MCF 10A (cell line): ENCODE results near the gene COX19. TPM values are rescaled to one million over a fixed set of nuclear protein-coding genes. Genes with fewer than 3 reads are reported as not detected.

ENCODE experiments used
- BruUV-seq: library from RNA; stranded (reverse); fragments of 400-500 nt; replicated peaks from 2 replicates; lab custom pipeline; 2021; lab: Mats Ljungman, UMichigan
- CTCF ChIA-PET: fragments of 300-600 bp; sonication (Branson Sonifier 250); formaldehyde crosslinking; extraction: SDS; loops from one replicate; lab custom pipeline; 2021; ENCODE audit warnings: antibody characterized with exemption, inconsistent platforms; lab: Yijun Ruan, JAX
- POLR2A ChIA-PET: fragments of 300-600, 350-650 bp; sonication (Branson Sonifier 250); formaldehyde crosslinking; extraction: SDS; loops from one replicate; lab custom pipeline; 2020; ENCODE audit warnings: antibody characterized with exemption, inconsistent platforms; lab: Yijun Ruan, JAX
- DNase-seq: peaks from one replicate; pipeline ENCODE4 v3.0.0-alpha.2; 2018; ENCODE audit not compliant: unreplicated experiment
- H3K27ac Mint-ChIP-seq: one replicate; pipeline ENCODE4 v1.8.0; 2022; ENCODE audit warnings: mild to moderate bottlenecking, low read depth, mixed read lengths; ENCODE audit not compliant: unreplicated experiment
- H3K27me3 Mint-ChIP-seq: one replicate; pipeline ENCODE4 v1.8.0; 2022; ENCODE audit warnings: mixed read lengths; ENCODE audit not compliant: insufficient read depth, unreplicated experiment
- H3K36me3 Mint-ChIP-seq: one replicate; pipeline ENCODE4 v1.8.0; 2022; ENCODE audit warnings: mild to moderate bottlenecking, moderate library complexity, mixed read lengths; ENCODE audit not compliant: insufficient read depth, unreplicated experiment
- H3K4me1 Mint-ChIP-seq: one replicate; pipeline ENCODE4 v1.8.0; 2022; ENCODE audit warnings: mixed read lengths; ENCODE audit not compliant: insufficient read depth, unreplicated experiment
- H3K4me3 Mint-ChIP-seq: one replicate; pipeline ENCODE4 v1.8.0; 2022; ENCODE audit warnings: mild to moderate bottlenecking, moderate library complexity, mixed read lengths; ENCODE audit not compliant: unreplicated experiment
- H3K9me3 Mint-ChIP-seq: one replicate; pipeline ENCODE4 v1.8.0; 2022; ENCODE audit warnings: mixed read lengths; ENCODE audit not compliant: unreplicated experiment
- intact Hi-C: fragments of 100-400 bp; cut with micrococcal nuclease; formaldehyde crosslinking; loops from 2 replicates; pipeline ENCODE4 v1.14.1; 2022
- total RNA-seq: library from RNA; stranded (reverse); gene quantifications from 2 replicates; pipeline ENCODE4 v1.2.3, GENCODE V29; 2022
- TF ChIP-seq, protein P1 (sequence below): fragments of 200-600 bp; IDR thresholded peaks from one replicate; pipeline ENCODE4 v1.8.0; 2022; ENCODE audit warnings: antibody characterized with exemption, mild to moderate bottlenecking; ENCODE audit not compliant: unreplicated experiment

The COX19 gene
- total RNA-seq, 1 experiment from 2014 or later = 16.5 TPM

GRCh38 chr7:1022356-1022755, 47.0 kb upstream of the COX19 start:
- H3K4me1 Mint-ChIP-seq = peaks cover 10% of the 10 kb centered on the region
- POLR2A ChIA-PET = no interaction called here
- H3K27ac Mint-ChIP-seq = no peak overlapping the region
- TF ChIP-seq, protein P1, sequence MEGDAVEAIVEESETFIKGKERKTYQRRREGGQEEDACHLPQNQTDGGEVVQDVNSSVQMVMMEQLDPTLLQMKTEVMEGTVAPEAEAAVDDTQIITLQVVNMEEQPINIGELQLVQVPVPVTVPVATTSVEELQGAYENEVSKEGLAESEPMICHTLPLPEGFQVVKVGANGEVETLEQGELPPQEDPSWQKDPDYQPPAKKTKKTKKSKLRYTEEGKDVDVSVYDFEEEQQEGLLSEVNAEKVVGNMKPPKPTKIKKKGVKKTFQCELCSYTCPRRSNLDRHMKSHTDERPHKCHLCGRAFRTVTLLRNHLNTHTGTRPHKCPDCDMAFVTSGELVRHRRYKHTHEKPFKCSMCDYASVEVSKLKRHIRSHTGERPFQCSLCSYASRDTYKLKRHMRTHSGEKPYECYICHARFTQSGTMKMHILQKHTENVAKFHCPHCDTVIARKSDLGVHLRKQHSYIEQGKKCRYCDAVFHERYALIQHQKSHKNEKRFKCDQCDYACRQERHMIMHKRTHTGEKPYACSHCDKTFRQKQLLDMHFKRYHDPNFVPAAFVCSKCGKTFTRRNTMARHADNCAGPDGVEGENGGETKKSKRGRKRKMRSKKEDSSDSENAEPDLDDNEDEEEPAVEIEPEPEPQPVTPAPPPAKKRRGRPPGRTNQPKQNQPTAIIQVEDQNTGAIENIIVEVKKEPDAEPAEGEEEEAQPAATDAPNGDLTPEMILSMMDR = no peak
- intact Hi-C loops = no loop called here
- no peak for DNase-seq
- no peaks in the 10 kb centered on the region for H3K27me3 Mint-ChIP-seq
- peaks cover 37% of the 10 kb centered on the region for H3K36me3 Mint-ChIP-seq
- no peak overlapping the region for H3K4me3 Mint-ChIP-seq
- CTCF ChIA-PET = interaction anchor here (0.8 to 1.6 kb wide), 4 partner anchors 22 to 135 kb away, joined by 3 to 8 read pairs (median 4); partner anchors contain the start of gene GPR146
- no TSS peak for BruUV-seq
- H3K9me3 Mint-ChIP-seq = no peaks in the 10 kb centered on the region

DNA sequence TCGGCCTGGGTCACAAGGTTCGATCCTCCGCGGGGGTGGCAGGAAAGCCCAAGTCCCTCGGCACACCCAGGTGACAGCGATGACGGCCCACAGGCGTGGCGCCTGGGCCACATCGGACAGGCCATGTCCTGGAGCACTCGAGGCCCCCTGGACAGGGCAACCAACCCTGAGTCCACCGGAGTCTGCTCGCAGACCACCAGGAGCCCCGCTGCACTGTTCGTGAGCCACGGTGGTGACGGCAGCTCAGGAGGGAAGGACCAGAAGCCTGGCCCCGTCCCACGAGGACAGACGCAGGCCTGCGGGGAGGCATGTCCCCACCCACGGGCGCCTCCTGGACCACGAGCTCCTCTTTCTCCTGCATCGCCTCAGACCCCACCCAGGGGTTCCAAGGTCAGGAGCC, 46.6 kb upstream of the COX19 start:
- no peaks in the 10 kb centered on the region for H3K27me3 Mint-ChIP-seq
- TF ChIP-seq, protein P1 = no peak
- POLR2A ChIA-PET = no interaction called here
- H3K27ac Mint-ChIP-seq = no peak overlapping the region
- peaks cover 6% of the 10 kb centered on the region for H3K4me1 Mint-ChIP-seq
- no TSS peak for BruUV-seq
- intact Hi-C loops = no loop called here
- peaks cover 37% of the 10 kb centered on the region for H3K36me3 Mint-ChIP-seq
- H3K9me3 Mint-ChIP-seq = no peaks in the 10 kb centered on the region
- CTCF ChIA-PET = interaction anchor here (0.6 to 1.6 kb wide), 5 partner anchors 22 to 64 kb away, joined by 3 to 8 read pairs (median 5); partner anchors contain the start of gene GPR146
- DNase-seq = no peak
- no peak overlapping the region for H3K4me3 Mint-ChIP-seq

DNA sequence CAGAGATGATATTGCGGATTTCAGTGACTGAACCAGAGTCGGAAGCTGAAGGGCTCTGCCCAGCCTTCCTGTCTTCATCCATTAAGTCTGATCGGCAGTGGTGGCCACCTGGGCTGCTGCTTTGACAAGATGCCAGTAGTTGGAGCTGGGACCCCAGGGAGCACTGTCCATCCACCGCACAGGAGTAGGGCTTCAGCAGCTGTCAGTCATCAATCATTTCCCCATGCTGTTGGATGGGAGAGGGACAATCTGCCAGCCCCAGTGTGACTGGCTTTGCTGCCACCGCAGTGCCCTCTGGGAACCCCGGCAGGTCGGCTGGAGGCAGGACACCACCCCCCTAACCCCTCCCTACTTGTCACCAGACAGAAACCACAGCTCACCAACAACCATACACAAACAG, 46.0 kb upstream of the COX19 start:
- ChIA-PET CTCF (interaction anchor here (0.6 to 1.6 kb wide), 3 partner anchors 28 to 65 kb away, joined by 3 to 8 read pairs (median 7); no protein-coding TSS in a partner anchor), POLR2A (no interaction called here)
- no peak for DNase-seq
- Mint-ChIP-seq H3K9me3 (no peaks in the 10 kb centered on the region), H3K27me3 (no peaks in the 10 kb centered on the region), H3K4me3 (no peak overlapping the region), H3K4me1 (peaks cover 5% of the 10 kb centered on the region), H3K36me3 (peaks cover 33% of the 10 kb centered on the region), H3K27ac (no peak overlapping the region)
- TF ChIP-seq, protein P1 = no peak
- intact Hi-C loops = no loop called here
- BruUV-seq = no TSS peak

DNA sequence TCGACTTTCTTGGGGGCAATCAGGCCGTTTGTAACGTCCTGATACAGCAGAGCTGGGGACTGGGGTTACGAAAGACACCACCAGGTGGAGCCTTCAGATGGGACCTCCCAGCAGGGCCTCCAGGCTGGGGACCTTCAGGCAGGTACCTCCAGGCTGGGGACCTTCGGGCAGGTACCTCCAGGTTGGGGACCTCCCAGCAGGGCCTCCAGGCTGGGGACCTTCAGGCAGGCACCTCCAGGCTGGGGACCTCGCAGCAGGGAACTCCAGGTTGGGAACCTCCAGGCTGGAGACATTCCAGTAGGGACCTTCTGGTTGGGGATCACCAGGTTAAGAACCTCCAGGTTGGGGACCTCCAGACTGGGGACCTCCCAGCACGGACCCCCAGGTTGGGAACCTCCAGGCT, 45.5 kb upstream of the COX19 start:
- no peaks in the 10 kb centered on the region for H3K27me3 Mint-ChIP-seq
- intact Hi-C loops = no loop called here
- H3K9me3 Mint-ChIP-seq = no peaks in the 10 kb centered on the region
- TF ChIP-seq, protein P1 = peak; percentile 13
- no TSS peak for BruUV-seq
- POLR2A ChIA-PET = no interaction called here
- no peaks in the 10 kb centered on the region for H3K4me1 Mint-ChIP-seq
- CTCF ChIA-PET = interaction anchor here (1.2 kb wide), 1 partner anchor 28 kb away, joined by 7 read pairs; no protein-coding TSS in a partner anchor
- no peak overlapping the region for H3K27ac Mint-ChIP-seq
- peaks cover 29% of the 10 kb centered on the region for H3K36me3 Mint-ChIP-seq
- H3K4me3 Mint-ChIP-seq = no peak overlapping the region
- DNase-seq = no peak
